ENCODE measurements around the gene SLC5A5.

SLC5A5 gene

GRCh38 chr19:17871878-17872250 lies at the start of gene SLC5A5:
SLC5A5 (plus strand) TSS chr19:17871945; CDS start chr19:17872320, 375 bp downstream.
- in situ Hi-C loops (cut with MboI; ENCODE audit: low sequenced_read_pairs): no loop called here

- in situ Hi-C loops (cut with MboI; ENCODE audit: low sequenced_read_pairs): no loop called here
Measured at GRCh38 chr19:17824339-17824738, 47.4 kb upstream of the SLC5A5 start.

GRCh38 chr19:17826508-17827056 lies 45.2 kb upstream of the SLC5A5 start:
- in situ Hi-C loops (cut with MboI; ENCODE audit: low sequenced_read_pairs): no loop called here

- in situ Hi-C loops (cut with MboI; ENCODE audit: low sequenced_read_pairs): no loop called here
Measured at GRCh38 chr19:17829855-17830566, 41.7 kb upstream of the SLC5A5 start.

GRCh38 chr19:17830567-17831418 lies 41.0 kb upstream of the SLC5A5 start:
- in situ Hi-C loops (cut with MboI; ENCODE audit: low sequenced_read_pairs): no loop called here

GRCh38 chr19:17831419-17831888 lies 40.3 kb upstream of the SLC5A5 start:
- in situ Hi-C loops (cut with MboI; ENCODE audit: low sequenced_read_pairs): no loop called here

GRCh38 chr19:17832443-17833208 lies 39.1 kb upstream of the SLC5A5 start:
- in situ Hi-C loops (cut with MboI; ENCODE audit: low sequenced_read_pairs): no loop called here

GRCh38 chr19:17834350-17835181 lies 37.2 kb upstream of the SLC5A5 start:
- in situ Hi-C loops (cut with MboI; ENCODE audit: low sequenced_read_pairs): no loop called here

GRCh38 chr19:17835182-17836006 lies 36.4 kb upstream of the SLC5A5 start:
- in situ Hi-C loops (cut with MboI; ENCODE audit: low sequenced_read_pairs): no loop called here

- in situ Hi-C loops (cut with MboI; ENCODE audit: low sequenced_read_pairs): no loop called here
Measured at GRCh38 chr19:17836530-17836929, 35.2 kb upstream of the SLC5A5 start.

- in situ Hi-C loops (cut with MboI; ENCODE audit: low sequenced_read_pairs): no loop called here
Measured at GRCh38 chr19:17837972-17838371, 33.8 kb upstream of the SLC5A5 start.

GRCh38 chr19:17840019-17840418 lies 31.7 kb upstream of the SLC5A5 start:
- in situ Hi-C loops (cut with MboI; ENCODE audit: low sequenced_read_pairs): no loop called here

GRCh38 chr19:17841371-17841809 lies 30.4 kb upstream of the SLC5A5 start:
- in situ Hi-C loops (cut with MboI; ENCODE audit: low sequenced_read_pairs): no loop called here

GRCh38 chr19:17841810-17842662 lies 29.7 kb upstream of the SLC5A5 start:
- in situ Hi-C loops (cut with MboI; ENCODE audit: low sequenced_read_pairs): no loop called here

GRCh38 chr19:17842663-17843291 lies 29.0 kb upstream of the SLC5A5 start:
- in situ Hi-C loops (cut with MboI; ENCODE audit: low sequenced_read_pairs): no loop called here

GRCh38 chr19:17843292-17843827 lies 28.4 kb upstream of the SLC5A5 start:
- in situ Hi-C loops (cut with MboI; ENCODE audit: low sequenced_read_pairs): no loop called here

- in situ Hi-C loops (cut with MboI; ENCODE audit: low sequenced_read_pairs): no loop called here
Measured at GRCh38 chr19:17843908-17844490, 27.7 kb upstream of the SLC5A5 start.
